GM12872 (cell line): ENCODE data around the gene UNC13A.

Source experiments
- CTCF ChIP-seq: IDR thresholded peaks from 3 replicates; pipeline ENCODE4 v1.5.1; 2011; ENCODE audit warnings: low read depth, mild to moderate bottlenecking, low read length, moderate library complexity; ENCODE audit not compliant: insufficient read depth

UNC13A gene

GRCh38 chr19:17624314-17624991, 63.7 kb downstream of the UNC13A start:
- no peak for TF ChIP-seq CTCF

DNA sequence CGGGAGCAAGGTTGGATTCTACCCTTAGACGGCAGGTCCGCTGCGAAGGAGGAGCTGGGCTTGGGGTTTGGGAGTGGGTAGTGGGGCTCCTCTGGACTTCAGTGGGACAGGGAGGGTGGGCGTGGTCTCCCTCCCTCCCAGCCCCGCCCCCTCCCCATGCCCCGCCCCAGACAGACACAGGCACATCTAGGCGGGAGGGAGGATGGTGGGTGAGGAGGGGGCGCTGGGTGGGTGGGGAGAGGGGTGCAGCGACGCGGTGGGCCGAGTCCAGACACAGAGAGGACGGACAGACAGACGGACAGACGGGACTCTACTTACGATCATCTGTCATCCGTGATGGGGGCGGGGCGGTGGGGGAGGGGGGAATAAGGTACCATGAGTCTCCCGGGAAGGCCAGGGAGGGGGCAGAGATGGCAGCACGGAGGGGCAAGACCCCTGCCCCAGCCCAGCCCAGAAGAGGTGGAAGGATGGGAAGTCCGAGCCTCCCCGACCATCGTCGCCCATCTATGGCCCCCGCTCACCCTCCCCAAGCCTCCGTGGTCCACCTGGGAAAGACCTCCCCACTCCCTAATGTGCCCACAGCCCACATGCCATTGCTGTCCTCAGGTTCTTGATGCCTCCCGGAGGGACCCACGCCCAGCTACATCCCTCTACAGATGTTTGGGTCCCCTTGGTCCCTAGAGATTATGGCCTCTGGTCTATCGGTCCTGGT, 64.8 kb downstream of the UNC13A start:
- TF ChIP-seq CTCF: no peak

DNA sequence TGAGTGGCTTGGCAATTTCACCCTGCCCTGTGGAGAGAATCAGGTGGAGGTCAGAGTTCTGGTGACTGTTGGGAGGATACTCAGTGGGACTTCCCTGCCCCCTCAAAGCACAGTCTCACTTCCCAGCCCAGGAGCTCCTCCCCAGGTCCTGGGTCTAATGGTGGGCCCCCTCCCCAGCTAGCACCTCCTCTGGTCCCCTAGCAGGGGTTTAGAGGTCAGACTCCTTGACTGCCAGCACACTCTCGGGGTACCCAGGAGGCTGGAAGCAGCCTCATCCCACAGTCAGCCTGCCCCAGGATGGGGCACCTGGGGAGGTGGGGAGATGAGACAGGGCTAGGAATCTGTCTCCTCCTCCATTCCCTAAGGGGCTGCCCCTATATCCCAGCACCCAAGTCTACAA, 67.5 kb downstream of the UNC13A start:
- TF ChIP-seq CTCF: no peak

DNA sequence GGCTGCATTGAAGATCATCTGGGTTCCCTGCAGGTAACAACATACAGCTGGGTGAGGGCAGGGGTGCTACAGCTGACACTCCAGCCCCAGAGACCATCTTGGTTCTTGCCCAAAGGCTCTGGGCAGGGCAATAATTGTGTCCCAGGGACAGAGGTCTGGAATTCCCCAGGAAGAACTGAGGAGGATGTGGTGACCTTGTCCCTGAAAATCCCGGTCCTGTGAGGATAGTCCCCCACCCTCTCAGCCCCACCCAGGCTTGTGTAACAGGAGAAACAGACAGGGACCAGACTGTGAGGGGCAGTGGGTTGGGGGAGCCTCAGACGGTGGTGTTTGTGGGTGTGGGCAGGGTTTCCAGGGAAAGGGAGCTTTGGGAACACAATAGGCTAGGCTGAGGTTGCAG, 69.2 kb downstream of the UNC13A start:
- no peak for TF ChIP-seq CTCF

DNA sequence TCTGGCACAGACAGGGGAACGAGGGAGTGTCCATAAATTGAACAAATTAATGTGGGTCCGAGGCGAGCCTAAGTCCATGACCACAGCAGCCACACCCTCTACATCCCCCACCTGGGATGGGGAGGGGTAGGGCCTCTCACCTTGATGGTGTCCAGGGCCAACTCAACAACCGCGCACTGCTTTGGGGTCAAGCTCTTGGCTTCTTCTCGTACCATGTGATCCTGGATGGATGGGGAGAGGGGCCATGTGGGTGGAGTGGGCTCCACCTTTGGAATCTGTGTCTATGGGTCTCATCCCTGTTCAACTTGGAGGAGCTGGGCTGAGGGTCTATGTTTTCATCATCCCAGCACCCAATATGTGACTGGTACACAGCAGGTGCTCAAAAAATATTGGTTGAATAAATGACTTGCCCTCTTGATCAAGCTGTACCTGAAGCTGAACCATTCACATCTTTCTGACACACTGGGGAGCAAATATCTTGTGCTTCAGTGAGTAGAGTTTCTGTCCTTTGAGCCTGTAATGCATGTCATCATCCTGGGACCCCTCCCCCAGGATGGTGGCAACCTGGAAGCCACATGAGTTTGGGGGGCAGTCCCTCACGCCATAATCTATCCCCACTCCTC, 69.8 kb downstream of the UNC13A start:
- TF ChIP-seq CTCF: no peak

DNA sequence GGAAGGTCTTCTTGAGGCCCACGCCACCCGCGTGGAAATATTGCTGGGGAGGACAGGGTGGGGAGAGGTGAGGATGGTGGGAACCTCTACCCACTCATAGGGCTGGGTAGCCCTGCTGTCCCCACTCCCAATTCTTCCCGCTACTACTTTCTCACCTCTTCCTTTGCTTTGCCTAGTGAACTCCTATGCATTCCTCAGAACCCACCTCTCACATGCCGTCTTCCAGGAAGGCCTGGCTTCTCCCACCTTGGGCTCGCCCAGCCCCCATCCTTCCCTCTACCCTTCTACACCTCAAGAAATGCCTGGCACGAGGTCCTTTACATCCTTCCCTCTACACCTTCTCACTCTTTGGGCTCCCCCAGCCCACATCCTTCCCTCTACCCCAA, 70.4 kb downstream of the UNC13A start:
- no peak for TF ChIP-seq CTCF

DNA sequence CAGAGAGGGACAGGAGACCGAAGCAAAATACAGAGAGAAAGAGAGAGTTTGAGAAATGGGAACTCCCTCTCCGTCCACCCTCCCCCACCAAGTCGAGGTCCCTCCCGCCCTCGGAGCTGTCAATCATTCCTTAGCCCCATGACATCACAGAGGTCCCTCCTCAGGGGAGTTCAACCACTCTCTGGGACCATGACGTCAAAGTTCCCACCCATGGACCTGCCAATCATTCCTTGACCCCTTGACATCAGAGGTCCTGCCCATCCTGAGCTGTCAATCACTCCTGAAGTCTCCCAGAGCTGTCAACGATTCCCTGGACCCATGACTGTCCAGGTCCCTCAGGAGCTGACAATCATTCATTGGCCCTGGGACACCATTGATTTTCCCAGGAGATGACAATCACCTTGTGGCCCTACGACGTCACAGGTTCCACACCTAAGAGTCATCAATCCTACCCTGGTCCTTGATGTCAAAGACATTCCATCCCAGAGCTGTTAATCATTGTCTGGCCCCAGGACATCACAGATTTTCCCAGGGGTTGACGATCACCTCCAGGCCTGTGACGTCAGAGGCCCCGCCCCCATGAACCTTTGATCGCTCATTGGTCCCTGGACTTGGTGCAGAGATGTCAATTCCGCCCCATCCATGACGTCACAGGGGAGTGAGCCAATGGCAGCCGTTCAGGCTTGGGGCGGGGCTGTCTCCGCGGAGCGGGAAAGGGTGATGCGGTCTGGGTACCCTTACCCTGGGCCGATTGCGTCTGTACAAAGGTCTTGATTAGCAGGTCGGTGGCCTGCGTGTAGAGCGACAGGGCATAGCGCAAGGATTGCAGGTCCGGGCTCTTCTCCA, 71.0 kb downstream of the UNC13A start:
- TF ChIP-seq CTCF: no peak
